ENCODE data around the gene PRND.

PRND gene

DNA sequence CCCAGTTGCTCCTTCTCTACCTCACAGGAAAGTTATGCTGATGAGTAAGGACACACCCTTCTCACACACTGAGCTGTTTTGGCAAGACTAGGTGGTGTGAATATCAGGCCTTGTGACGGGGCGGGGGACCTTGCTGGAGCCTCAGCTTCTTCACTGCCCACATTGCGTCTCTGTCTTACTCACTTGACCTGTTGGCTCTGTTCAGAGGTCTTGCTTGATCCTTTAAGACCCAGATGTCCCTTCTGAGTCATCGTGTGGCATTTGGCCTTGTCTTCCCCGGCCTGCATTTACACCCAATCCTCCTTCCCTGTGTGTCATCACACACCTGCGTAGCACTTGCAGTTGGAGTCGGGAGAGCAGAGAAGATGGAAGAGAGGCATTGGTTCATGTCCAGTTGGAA is 8.3 kb upstream of the PRND start:
- no peaks in the 10 kb centered on the region for H3K9me3 ChIP-seq
- no peak overlapping the region for H3K4me3 ChIP-seq (ENCODE audit: low read depth in 1 of 2, low read length in 1 of 2)
- peaks cover 11% of the 10 kb centered on the region for H3K27me3 ChIP-seq
- no peaks in the 10 kb centered on the region for H3K4me1 ChIP-seq (ENCODE audit: control insufficient read depth in 1 of 2, insufficient read depth in 1 of 2, low read depth in 1 of 2, low read length in 1 of 2)
- TF ChIP-seq, protein P1, sequence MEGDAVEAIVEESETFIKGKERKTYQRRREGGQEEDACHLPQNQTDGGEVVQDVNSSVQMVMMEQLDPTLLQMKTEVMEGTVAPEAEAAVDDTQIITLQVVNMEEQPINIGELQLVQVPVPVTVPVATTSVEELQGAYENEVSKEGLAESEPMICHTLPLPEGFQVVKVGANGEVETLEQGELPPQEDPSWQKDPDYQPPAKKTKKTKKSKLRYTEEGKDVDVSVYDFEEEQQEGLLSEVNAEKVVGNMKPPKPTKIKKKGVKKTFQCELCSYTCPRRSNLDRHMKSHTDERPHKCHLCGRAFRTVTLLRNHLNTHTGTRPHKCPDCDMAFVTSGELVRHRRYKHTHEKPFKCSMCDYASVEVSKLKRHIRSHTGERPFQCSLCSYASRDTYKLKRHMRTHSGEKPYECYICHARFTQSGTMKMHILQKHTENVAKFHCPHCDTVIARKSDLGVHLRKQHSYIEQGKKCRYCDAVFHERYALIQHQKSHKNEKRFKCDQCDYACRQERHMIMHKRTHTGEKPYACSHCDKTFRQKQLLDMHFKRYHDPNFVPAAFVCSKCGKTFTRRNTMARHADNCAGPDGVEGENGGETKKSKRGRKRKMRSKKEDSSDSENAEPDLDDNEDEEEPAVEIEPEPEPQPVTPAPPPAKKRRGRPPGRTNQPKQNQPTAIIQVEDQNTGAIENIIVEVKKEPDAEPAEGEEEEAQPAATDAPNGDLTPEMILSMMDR (IDR thresholded peaks at IDR 0.05): no peak
- H3K27ac ChIP-seq: no peak overlapping the region
- no peaks in the 10 kb centered on the region for H3K36me3 ChIP-seq

DNA sequence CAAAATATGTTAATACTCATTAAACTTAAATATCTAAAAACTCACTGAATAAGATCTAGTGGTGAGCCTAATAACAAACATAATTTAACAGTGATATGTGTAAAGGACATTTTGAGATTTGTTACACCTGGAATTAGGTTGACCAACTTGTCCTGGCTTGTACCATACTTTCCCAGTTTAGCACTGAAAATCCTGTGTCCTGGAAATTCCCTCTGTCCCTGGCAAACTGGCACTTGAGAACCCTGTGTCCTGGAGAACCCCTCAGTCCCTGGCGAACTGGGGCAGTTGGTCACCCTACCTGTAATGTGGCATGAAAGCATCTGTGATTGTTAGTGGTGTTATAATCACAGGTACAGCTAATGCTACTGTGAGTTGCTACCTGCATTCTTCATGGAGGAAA is 6.9 kb upstream of the PRND start:
- TF ChIP-seq, protein P1 (IDR thresholded peaks at IDR 0.05): no peak
- H3K4me3 ChIP-seq (ENCODE audit: low read depth in 1 of 2, low read length in 1 of 2): no peak overlapping the region
- H3K36me3 ChIP-seq: no peaks in the 10 kb centered on the region
- no peak overlapping the region for H3K27ac ChIP-seq
- peaks cover 11% of the 10 kb centered on the region for H3K27me3 ChIP-seq
- H3K4me1 ChIP-seq (ENCODE audit: control insufficient read depth in 1 of 2, insufficient read depth in 1 of 2, low read depth in 1 of 2, low read length in 1 of 2): no peaks in the 10 kb centered on the region
- no peaks in the 10 kb centered on the region for H3K9me3 ChIP-seq

DNA sequence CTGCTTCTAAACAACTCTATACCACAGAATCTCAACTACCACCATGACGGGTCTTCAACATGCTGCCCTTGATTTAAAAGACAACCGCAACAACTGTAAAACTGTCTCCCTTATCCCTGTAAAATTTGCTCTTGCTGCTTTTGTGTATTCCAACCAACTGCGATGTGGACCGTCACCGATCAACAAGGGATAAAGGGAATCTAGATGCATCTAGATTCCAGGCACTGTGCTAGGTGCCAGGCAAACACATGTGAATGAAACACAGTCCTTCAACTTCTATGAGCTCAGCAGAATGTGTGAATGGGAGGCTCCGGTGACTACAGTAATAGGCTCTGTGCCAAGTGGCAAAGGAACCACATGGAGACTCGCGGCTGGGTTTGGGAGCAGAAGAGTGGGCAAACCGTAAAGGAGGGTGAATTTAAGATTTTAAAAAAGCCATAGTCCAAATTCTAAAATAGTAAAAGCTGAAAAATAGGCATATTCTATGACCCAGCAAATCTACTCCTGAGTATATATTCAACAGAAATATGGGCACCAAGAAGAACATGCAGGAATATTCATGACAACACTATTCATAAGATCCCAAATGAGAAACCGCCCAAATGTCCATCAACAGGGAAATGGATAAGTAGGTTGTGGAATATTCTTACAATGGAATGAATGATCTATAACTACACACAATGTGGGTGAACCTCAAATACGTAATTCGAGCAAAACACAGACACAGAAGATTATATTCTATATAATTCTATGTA is 3.7 kb upstream of the PRND start:
- no peaks in the 10 kb centered on the region for H3K9me3 ChIP-seq
- H3K4me1 ChIP-seq (ENCODE audit: control insufficient read depth in 1 of 2, insufficient read depth in 1 of 2, low read depth in 1 of 2, low read length in 1 of 2): no peaks in the 10 kb centered on the region
- peaks cover 22% of the 10 kb centered on the region for H3K27me3 ChIP-seq
- H3K27ac ChIP-seq: no peak overlapping the region
- no peak overlapping the region for H3K4me3 ChIP-seq (ENCODE audit: low read depth in 1 of 2, low read length in 1 of 2)
- H3K36me3 ChIP-seq: no peaks in the 10 kb centered on the region
- TF ChIP-seq, protein P1 (IDR thresholded peaks at IDR 0.05): no peak

DNA sequence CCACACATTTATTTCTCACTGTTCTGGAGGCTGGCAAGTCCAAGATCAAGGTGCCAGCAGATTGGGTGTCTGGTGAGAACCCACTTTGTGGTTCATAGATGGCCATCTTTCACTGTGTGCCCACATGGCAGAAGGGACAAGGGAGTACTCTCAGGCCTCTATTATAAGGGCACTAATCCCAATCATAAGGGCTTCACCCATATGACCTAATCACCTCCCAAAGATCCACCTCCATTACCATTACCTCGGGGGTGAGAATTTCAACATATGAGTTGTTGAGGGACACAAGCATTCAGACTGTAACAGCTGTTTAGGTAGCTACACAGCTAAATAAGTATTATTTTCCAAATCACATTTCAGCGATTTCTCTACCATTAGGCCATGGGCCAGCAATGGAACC is 2.5 kb upstream of the PRND start:
- Histone ChIP-seq H3K36me3 (no peaks in the 10 kb centered on the region), H3K27ac (no peak overlapping the region), H3K9me3 (no peaks in the 10 kb centered on the region), H3K4me3 (ENCODE audit: low read depth in 1 of 2, low read length in 1 of 2) (no peak overlapping the region), H3K27me3 (peaks cover 22% of the 10 kb centered on the region), H3K4me1 (ENCODE audit: control insufficient read depth in 1 of 2, insufficient read depth in 1 of 2, low read depth in 1 of 2, low read length in 1 of 2) (no peaks in the 10 kb centered on the region)
- TF ChIP-seq, protein P1 (IDR thresholded peaks at IDR 0.05): no peak

DNA sequence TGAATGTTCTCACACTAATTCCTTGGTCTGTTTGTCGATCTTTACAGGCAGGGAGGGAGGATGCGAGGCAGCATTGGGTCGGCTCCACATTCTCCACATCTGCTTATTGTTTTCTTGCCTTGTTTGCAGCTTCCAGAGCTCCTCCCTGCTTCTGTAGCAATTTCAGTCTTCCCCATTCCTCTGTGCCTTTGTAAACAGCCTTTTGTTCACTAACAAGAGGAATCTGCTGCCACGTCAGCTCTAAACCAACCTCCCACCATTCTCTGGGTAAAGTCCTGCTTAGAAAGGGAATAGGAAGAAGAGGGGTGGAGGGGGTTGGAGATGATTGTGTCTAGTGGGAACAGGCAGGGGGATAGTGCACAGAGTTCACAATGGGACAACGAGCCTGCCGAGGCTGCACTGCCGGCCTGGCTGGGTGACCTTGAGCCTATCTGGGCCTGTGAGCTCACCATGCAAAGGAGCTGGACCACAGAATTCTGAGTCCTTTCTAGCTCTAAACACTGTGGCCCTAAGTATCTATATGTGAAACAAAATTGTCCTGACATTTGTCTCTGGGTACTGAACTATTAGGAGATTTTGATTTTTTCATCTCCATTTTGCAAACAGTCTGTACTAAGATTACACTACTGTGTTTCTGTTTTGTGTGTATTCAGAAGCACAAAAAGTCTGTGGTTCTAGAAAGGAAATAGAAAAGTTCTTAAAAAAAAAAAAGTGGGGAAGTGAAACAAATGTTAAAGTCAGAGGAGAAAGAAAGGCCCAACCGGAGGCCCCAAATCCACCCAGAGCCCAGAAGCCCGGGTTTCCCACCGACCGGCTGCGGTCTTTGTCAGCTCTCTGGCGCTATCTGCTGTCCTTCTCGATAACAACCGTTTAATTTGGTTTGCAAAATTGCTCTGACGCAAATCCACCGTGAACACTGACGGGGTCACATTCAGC is 1.4 kb upstream of the PRND start:
- H3K27ac ChIP-seq: no peak overlapping the region
- no peak overlapping the region for H3K4me3 ChIP-seq (ENCODE audit: low read depth in 1 of 2, low read length in 1 of 2)
- H3K4me1 ChIP-seq (ENCODE audit: control insufficient read depth in 1 of 2, insufficient read depth in 1 of 2, low read depth in 1 of 2, low read length in 1 of 2): no peaks in the 10 kb centered on the region
- H3K27me3 ChIP-seq: peaks cover 17% of the 10 kb centered on the region
- H3K36me3 ChIP-seq: no peaks in the 10 kb centered on the region
- TF ChIP-seq, protein P1 (IDR thresholded peaks at IDR 0.05): no peak
- no peaks in the 10 kb centered on the region for H3K9me3 ChIP-seq

All from neutrophil (primary cell).